Central memory CD8-positive, alpha-beta T cell (primary cell): ENCODE measurements around the gene SPINK7.
"Not testable (repeated sequence)": the region's sequence is repeated elsewhere in the genome, so short reads cannot be mapped to it uniquely, and the experiment has no call there.

Experiments used
- ATAC-seq: fragments of 150-1000 bp; cut with Tn5 transposase; replicated peaks from 2 replicates; pipeline ENCODE4 v1.10.0; 2022; ENCODE audit warnings: mild to moderate bottlenecking, moderate FRiP score, moderate number of reproducible peaks; ENCODE audit not compliant: poor library complexity, severe bottlenecking; ENCODE audit errors: extremely low read depth
- DNase-seq, 2 donors: peaks; one replicate each; pipeline ENCODE4 v3.0.0; 2021; ENCODE audit warnings: low spot score in 2 of 2
- H3K27ac Mint-ChIP-seq: one replicate; pipeline ENCODE4 v1.8.0; 2022; ENCODE audit warnings: low read depth, mild to moderate bottlenecking, moderate library complexity, mixed read lengths
- H3K27me3 Mint-ChIP-seq: one replicate; pipeline ENCODE4 v1.8.0; 2022; ENCODE audit warnings: mixed read lengths
- H3K36me3 Mint-ChIP-seq: one replicate; pipeline ENCODE4 v1.8.0; 2022; ENCODE audit warnings: mild to moderate bottlenecking, moderate library complexity, mixed read lengths; ENCODE audit not compliant: insufficient read depth
- H3K4me1 Mint-ChIP-seq: one replicate; pipeline ENCODE4 v1.8.0; 2022; ENCODE audit warnings: mixed read lengths
- H3K4me3 Mint-ChIP-seq: one replicate; pipeline ENCODE4 v1.8.0; 2022; ENCODE audit warnings: mild to moderate bottlenecking, moderate library complexity, mixed read lengths
- H3K9me3 Mint-ChIP-seq: one replicate; pipeline ENCODE4 v1.8.0; 2022; ENCODE audit warnings: mixed read lengths

Gene SPINK7

DNA sequence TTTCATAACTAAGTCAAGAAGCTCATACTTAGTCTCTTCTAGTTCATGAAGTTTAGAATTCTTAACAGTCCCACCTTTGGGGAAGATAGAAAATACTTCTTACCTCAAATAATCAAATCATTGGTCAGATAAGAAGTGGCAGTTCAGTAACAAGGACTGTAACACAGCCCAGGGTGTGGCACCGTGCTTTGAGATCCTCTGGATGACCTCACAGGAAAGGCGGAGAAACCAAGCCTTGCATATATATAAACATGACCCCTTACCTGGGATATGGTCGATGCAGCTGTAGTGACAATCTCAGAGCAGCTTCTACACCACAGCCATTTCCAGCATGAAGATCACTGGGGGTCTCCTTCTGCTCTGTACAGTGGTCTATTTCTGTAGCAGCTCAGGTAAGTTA, at the start of gene SPINK7:
SPINK7 (plus strand) TSS at position 271 of the 400 bp plus-strand sequence; CDS start at position 332, 61 bp downstream.
- H3K27ac Mint-ChIP-seq, result no peak within 1 kb of the TSS

DNA sequence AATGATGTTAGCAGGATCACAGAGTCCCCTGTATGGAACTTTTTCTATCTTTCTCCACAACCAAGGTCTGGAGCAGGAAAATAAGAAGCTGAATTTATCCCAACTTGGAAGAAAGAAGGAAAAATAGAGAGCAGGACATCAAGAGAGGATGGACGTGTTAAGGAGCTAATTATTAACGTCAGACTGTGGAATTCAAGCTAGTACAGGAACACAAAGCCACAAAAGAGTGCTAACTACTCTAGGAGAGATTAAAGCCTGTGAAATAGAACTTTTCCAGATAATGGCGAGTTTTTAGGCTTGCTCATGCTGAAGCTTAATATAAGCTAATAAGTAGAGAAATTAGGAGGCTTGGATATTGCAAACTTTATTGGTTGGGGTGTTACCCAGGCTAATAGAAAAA, 44.3 kb upstream of the SPINK7 start:
- Mint-ChIP-seq H3K4me1 (no peaks in the 10 kb centered on the region), H3K4me3 (no peak overlapping the region), H3K27ac (no peak overlapping the region), H3K36me3 (peaks cover under 1% of the 10 kb centered on the region), H3K9me3 (no peaks in the 10 kb centered on the region), H3K27me3 (no peaks in the 10 kb centered on the region)
- DNase-seq (no peak), ATAC-seq (no peak)

More for the DNA sequence above, at the start of gene SPINK7:
- peaks cover 16% of the 10 kb centered on the region for H3K9me3 Mint-ChIP-seq
- no peaks in the 10 kb centered on the region for H3K4me1 Mint-ChIP-seq
- DNase-seq (no peak), ATAC-seq (no peak)
- H3K36me3 Mint-ChIP-seq, result no peaks in the 10 kb centered on the region
- H3K27me3 Mint-ChIP-seq, result peaks cover 28% of the 10 kb centered on the region
- no peak within 1 kb of the TSS for H3K4me3 Mint-ChIP-seq

- H3K36me3 Mint-ChIP-seq, result no peaks in the 10 kb centered on the region
- H3K4me3 Mint-ChIP-seq, result no peak within 1 kb of the TSS
- H3K9me3 Mint-ChIP-seq, result no peaks in the 10 kb centered on the region
- ATAC-seq, result no peak
- H3K27ac Mint-ChIP-seq, result no peak within 1 kb of the TSS
- no peaks in the 10 kb centered on the region for H3K27me3 Mint-ChIP-seq
- DNase-seq, result no peak
- no peaks in the 10 kb centered on the region for H3K4me1 Mint-ChIP-seq
Measured at GRCh38 chr5:148268566-148268965, 43.7 kb upstream of the SPINK7 start, which contains the start of gene SPINK13. Gene SPINK13, plus strand, starts transcription at chr5:148268794. Its CDS starts 1,279 bp downstream, at chr5:148270073.

GRCh38 chr5:148275129-148275528, 37.1 kb upstream of the SPINK7 start:
- not testable (repeated sequence) for ATAC-seq, H3K4me3 Mint-ChIP-seq, DNase-seq, H3K27ac Mint-ChIP-seq, H3K36me3 Mint-ChIP-seq, H3K4me1 Mint-ChIP-seq
- peaks cover 20% of the 10 kb centered on the region for H3K9me3 Mint-ChIP-seq
- peaks cover 19% of the 10 kb centered on the region for H3K27me3 Mint-ChIP-seq

DNA sequence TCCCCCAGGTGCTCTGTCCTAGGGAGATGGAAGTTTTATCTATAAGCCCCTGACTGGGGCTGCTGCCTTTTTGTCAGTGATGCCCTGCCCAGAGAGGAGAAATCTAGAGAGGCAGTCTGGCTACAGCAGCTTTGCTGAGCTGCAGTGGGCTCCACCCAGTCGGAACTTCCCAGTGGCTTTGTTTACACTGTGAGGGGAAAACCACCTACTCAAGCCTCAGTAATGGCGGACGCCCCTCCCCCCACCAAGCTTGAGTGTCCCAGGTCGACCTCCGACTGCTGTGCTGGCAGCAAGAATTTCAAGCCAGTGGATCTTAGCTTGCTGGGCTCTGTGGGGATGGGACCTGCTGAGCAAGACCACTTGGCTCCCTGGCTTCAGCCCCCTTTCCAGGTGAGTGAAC, 31.3 kb upstream of the SPINK7 start:
- ATAC-seq, H3K27ac Mint-ChIP-seq, DNase-seq, H3K36me3 Mint-ChIP-seq, H3K4me3 Mint-ChIP-seq, H3K4me1 Mint-ChIP-seq: not testable (repeated sequence)
- peaks cover 21% of the 10 kb centered on the region for H3K9me3 Mint-ChIP-seq
- peaks cover 45% of the 10 kb centered on the region for H3K27me3 Mint-ChIP-seq

GRCh38 chr5:148281336-148281735, 30.9 kb upstream of the SPINK7 start:
- not testable (repeated sequence) for DNase-seq, ATAC-seq, H3K4me1 Mint-ChIP-seq, H3K27ac Mint-ChIP-seq, H3K4me3 Mint-ChIP-seq, H3K36me3 Mint-ChIP-seq
- H3K9me3 Mint-ChIP-seq, result peaks cover 21% of the 10 kb centered on the region
- peaks cover 45% of the 10 kb centered on the region for H3K27me3 Mint-ChIP-seq

- H3K4me3 Mint-ChIP-seq, result no peak overlapping the region
- no peak overlapping the region for H3K27ac Mint-ChIP-seq
- H3K27me3 Mint-ChIP-seq, result peaks cover 36% of the 10 kb centered on the region
- no peaks in the 10 kb centered on the region for H3K4me1 Mint-ChIP-seq
- no peaks in the 10 kb centered on the region for H3K36me3 Mint-ChIP-seq
- no peak for ATAC-seq
- DNase-seq, result no peak
- no peaks in the 10 kb centered on the region for H3K9me3 Mint-ChIP-seq
Measured at GRCh38 chr5:148290271-148291195, 21.7 kb upstream of the SPINK7 start.

DNA sequence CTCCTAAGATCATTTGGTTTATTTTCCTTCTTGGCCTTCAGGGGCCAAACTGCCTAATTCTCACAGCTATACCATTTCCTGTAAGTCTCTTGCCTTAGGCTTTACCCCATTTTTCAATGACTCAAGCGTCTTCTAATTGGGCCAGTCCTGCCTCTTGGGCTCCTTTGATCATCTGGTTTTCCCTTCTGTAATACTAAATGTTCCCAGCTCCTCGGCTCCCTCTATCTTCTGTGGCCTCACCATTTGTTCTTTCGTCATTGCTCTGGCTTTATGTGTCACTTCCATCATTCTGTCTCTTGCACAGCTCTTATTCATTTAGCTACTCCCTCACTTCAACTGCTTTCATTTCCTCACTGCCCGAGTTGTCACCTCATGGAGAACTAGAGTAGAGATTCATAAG, 14.5 kb upstream of the SPINK7 start:
- Mint-ChIP-seq H3K4me1 (no peaks in the 10 kb centered on the region), H3K4me3 (no peak overlapping the region), H3K9me3 (no peaks in the 10 kb centered on the region), H3K36me3 (no peaks in the 10 kb centered on the region), H3K27me3 (peaks cover 7% of the 10 kb centered on the region), H3K27ac (no peak overlapping the region)
- ATAC-seq, result no peak
- DNase-seq, result no peak

DNA sequence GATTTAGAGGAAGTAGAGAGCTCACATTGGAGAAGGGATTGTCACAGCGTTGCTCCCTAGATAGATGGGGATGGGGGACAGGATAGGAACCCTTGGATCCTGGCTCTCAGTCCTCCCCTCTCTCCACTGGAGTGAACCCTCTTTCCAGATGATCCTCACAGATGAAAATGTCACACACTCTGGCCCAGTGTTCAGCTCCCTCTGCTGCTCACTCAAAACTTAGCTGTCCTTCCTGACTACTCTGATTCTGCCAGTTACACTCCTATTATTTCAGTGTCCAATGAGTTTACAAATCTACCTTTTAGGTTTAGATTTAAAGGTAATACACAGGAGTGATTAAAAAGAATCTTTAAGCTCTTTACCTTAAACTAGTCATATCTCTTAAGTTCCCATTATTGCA, 5.8 kb upstream of the SPINK7 start:
- Mint-ChIP-seq H3K4me3 (no peak overlapping the region), H3K9me3 (peaks cover 16% of the 10 kb centered on the region), H3K27ac (no peak overlapping the region), H3K4me1 (no peaks in the 10 kb centered on the region), H3K27me3 (peaks cover 60% of the 10 kb centered on the region), H3K36me3 (no peaks in the 10 kb centered on the region)
- DNase-seq (no peak), ATAC-seq (no peak)

DNA sequence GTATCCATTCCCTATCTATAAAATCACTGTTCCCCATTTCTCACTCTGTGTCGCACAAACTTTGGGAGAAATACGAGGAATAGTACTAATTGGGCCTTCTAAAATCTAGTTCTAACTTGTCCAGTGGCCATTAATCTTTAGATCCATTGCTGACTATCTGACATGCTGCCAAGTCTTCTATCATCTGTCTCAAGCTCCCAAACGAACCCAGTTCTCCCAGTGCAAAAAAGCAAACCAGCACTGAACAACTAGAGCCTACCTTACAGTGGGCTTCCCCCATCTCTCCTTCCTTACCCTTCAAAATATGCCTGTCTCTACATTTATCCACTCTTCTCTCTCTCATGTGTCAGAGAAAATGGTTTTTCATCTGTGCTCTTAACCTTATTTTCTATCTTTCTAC, 3.2 kb upstream of the SPINK7 start:
- H3K4me3 Mint-ChIP-seq, result no peak overlapping the region
- DNase-seq, result no peak
- H3K27me3 Mint-ChIP-seq, result peaks cover 40% of the 10 kb centered on the region
- no peaks in the 10 kb centered on the region for H3K4me1 Mint-ChIP-seq
- H3K27ac Mint-ChIP-seq, result no peak overlapping the region
- no peaks in the 10 kb centered on the region for H3K36me3 Mint-ChIP-seq
- H3K9me3 Mint-ChIP-seq, result peaks cover 16% of the 10 kb centered on the region
- no peak for ATAC-seq

DNA sequence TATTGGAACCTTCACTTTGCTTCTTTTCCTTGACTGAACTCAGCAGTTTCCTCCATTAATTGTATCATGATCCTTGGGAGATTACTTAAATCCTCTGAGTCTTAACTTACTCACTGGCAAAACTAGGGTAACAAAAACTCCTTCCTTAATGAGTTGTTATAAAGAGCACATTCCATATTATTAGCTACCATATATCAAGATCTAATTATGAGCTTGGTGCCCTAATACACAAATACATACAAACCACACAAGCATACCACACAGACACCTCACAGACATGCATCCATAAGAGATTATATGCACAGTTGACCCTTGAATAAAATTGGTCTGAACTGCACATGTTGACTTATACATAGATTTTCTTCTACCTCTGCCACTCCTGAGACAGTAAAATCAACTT, 2.5 kb upstream of the SPINK7 start:
- DNase-seq, result no peak
- Mint-ChIP-seq H3K36me3 (no peaks in the 10 kb centered on the region), H3K4me1 (no peaks in the 10 kb centered on the region), H3K9me3 (peaks cover 16% of the 10 kb centered on the region), H3K4me3 (no peak overlapping the region), H3K27me3 (peaks cover 33% of the 10 kb centered on the region), H3K27ac (no peak overlapping the region)
- no peak for ATAC-seq

GRCh38 chr5:148311484-148311883, 739 bp upstream of the SPINK7 start:
- Mint-ChIP-seq H3K9me3 (peaks cover 16% of the 10 kb centered on the region), H3K27me3 (peaks cover 28% of the 10 kb centered on the region), H3K36me3 (no peaks in the 10 kb centered on the region), H3K27ac (no peak overlapping the region), H3K4me3 (no peak overlapping the region), H3K4me1 (no peaks in the 10 kb centered on the region)
- ATAC-seq (no peak), DNase-seq (no peak)

DNA sequence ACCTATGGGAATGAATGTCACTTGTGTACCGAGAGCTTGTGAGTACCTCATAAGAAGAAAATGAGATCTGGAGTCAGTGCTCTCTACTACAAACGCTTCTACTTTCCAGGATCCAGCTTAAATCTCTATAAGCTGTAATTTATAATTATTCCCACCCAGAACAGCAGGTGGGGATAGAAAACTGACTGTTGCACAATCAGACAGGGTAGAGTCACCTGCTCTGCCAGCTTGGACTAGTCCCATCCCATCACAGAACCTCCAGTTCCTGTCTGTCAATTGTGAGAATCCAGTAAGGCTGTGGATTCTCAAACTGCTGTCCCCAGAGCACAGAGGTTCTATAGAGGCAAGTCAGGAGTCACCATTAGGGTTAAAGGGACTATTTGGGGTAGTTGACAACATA, 2.0 kb downstream of the SPINK7 start:
- H3K36me3 Mint-ChIP-seq, result no peaks in the 10 kb centered on the region
- DNase-seq (no peak), ATAC-seq (no peak)
- no peaks in the 10 kb centered on the region for H3K4me1 Mint-ChIP-seq
- peaks cover 7% of the 10 kb centered on the region for H3K9me3 Mint-ChIP-seq
- H3K27ac Mint-ChIP-seq, result no peak overlapping the region
- no peak overlapping the region for H3K4me3 Mint-ChIP-seq
- peaks cover 17% of the 10 kb centered on the region for H3K27me3 Mint-ChIP-seq
